GM12878 (cell line): ENCODE data around the gene TOMM40L.

Source experiments
- EZH2 ChIP-seq: IDR thresholded peaks from 2 replicates; pipeline ENCODE4 v1.6.1; 2012; ENCODE audit warnings: low read depth, mild to moderate bottlenecking, control low read depth, inconsistent platforms, low read length, borderline replicate concordance; ENCODE audit not compliant: control insufficient read depth
- KDM1A ChIP-seq: fragments of 200-600 bp; sonication (generic); IDR thresholded peaks from 2 replicates; pipeline ENCODE4 v1.6.1; 2016; ENCODE audit warnings: borderline replicate concordance
- MYC ChIP-seq: IDR thresholded peaks from 2 replicates; pipeline ENCODE4 v1.6.1; 2011; ENCODE audit warnings: mild to moderate bottlenecking, low read length, moderate library complexity, inconsistent platforms; ENCODE audit not compliant: insufficient read depth, insufficient replicate concordance, insufficient read length, severe bottlenecking
- POLR2AphosphoS5 ChIP-seq: IDR thresholded peaks from 2 replicates; pipeline ENCODE4 v1.6.1; 2011; ENCODE audit warnings: mild to moderate bottlenecking, low read length, inconsistent platforms
- TF ChIP-seq, protein P1 (sequence below): fragments of 450-650 bp; IDR thresholded peaks from 2 replicates; pipeline ENCODE4 v1.6.1; 2016; ENCODE audit warnings: mild to moderate bottlenecking
- TF ChIP-seq, protein P2 (sequence below): IDR thresholded peaks from 2 replicates; pipeline ENCODE4 v1.6.1; 2011; ENCODE audit warnings: low read depth, low read length, improper control_type of control experiment, borderline replicate concordance
- TF ChIP-seq, protein P3 (sequence below): IDR thresholded peaks from 2 replicates; pipeline ENCODE4 v1.6.1; 2012; ENCODE audit warnings: low read depth, low read length, improper control_type of control experiment

DNA sequence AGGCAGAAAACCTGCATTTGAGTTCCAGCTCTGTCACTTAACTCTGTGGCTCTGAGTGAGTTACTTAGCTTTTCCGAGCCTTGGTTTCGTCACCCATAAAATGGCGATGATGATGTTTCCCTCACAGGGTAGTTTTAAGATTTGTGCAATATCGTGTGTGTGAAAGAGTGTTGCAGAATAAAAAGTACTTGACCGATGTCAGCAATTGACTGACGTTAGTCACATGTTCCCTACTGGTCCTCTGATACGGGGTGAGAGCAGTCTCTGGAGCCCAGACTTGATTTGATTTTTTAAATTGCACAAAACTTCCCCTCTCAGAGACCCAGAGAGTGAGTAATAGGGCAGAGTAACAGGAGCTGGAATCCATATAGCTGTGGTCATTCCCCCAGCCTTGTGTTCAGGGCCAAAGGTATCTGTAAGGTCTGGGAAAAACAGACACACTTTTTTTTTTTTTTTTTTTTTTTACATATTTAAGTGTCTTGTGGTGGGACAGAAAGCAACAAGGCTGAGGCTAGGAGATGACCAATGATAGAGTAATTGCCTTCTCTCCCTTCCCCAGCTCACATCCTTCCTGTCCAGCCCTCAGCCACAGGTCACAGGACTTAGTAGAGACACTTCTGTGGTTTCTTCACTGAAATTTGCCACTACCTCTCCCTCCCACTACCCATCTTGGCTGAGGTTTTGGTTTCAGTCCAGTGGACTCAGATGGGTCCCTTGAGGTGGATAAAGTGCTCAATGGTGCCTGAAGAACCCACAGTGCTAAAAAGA, 8.7 kb upstream of the TOMM40L start:
- no peak for TF ChIP-seq EZH2
- no peak for TF ChIP-seq POLR2AphosphoS5
- TF ChIP-seq, protein P1, sequence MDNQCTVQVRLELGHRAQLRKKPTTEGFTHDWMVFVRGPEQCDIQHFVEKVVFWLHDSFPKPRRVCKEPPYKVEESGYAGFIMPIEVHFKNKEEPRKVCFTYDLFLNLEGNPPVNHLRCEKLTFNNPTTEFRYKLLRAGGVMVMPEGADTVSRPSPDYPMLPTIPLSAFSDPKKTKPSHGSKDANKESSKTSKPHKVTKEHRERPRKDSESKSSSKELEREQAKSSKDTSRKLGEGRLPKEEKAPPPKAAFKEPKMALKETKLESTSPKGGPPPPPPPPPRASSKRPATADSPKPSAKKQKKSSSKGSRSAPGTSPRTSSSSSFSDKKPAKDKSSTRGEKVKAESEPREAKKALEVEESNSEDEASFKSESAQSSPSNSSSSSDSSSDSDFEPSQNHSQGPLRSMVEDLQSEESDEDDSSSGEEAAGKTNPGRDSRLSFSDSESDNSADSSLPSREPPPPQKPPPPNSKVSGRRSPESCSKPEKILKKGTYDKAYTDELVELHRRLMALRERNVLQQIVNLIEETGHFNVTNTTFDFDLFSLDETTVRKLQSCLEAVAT, result peak; percentile 89
- no peak for TF ChIP-seq KDM1A
- no peak for TF ChIP-seq MYC
- TF ChIP-seq, protein P2, sequence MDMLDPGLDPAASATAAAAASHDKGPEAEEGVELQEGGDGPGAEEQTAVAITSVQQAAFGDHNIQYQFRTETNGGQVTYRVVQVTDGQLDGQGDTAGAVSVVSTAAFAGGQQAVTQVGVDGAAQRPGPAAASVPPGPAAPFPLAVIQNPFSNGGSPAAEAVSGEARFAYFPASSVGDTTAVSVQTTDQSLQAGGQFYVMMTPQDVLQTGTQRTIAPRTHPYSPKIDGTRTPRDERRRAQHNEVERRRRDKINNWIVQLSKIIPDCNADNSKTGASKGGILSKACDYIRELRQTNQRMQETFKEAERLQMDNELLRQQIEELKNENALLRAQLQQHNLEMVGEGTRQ, result no peak
- TF ChIP-seq, protein P3, sequence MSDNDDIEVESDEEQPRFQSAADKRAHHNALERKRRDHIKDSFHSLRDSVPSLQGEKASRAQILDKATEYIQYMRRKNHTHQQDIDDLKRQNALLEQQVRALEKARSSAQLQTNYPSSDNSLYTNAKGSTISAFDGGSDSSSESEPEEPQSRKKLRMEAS, result no peak
